A549 (cell line): ENCODE results near the gene B3GLCT. TPM values are rescaled to one million over a fixed set of nuclear protein-coding genes. Genes with fewer than 3 reads are reported as not detected.

Experiments
- ATAC-seq, 2 experiments: fragments of 200-7000 bp in 1 of 2; fragments of >200 bp in 1 of 2; cut with Nextera tagmentation in 1 of 2; cut with Tn5 transposase in 1 of 2; 3 replicates each; pipeline versions ENCODE4 v1.8.0 to v1.9.1; 2018 to 2020; ENCODE audit warnings: mild to moderate bottlenecking in 1 of 2, moderate library complexity in 1 of 2
- CTCF ChIA-PET: fragments of 300-600 bp; sonication (Branson Sonifier 250); formaldehyde crosslinking; extraction: SDS; loops from one replicate; lab custom pipeline; 2021; ENCODE audit warnings: antibody characterized with exemption, inconsistent platforms; lab: Yijun Ruan, JAX
- POLR2A ChIA-PET: fragments of 350-600 bp; formaldehyde crosslinking; extraction: SDS; loops from one replicate; lab custom pipeline; 2021; ENCODE audit warnings: antibody characterized with exemption, inconsistent platforms; lab: Yijun Ruan, JAX
- DNase-seq, 2 experiments: peaks; one replicate each; pipeline versions ENCODE4 v3.0.0 to v3.0.0-alpha.2; 2011 to 2016; ENCODE audit warnings: low read depth in 1 of 2, low spot score in 1 of 2
- FAIRE-seq: peaks from 2 replicates; lab custom pipeline; 2011; peaks lifted over from hg19 to GRCh38; lab: Jason Lieb, UNC
- H3K27ac ChIP-seq, 2 experiments: fragments of >200 bp; sonication (Bioruptor Twin); formaldehyde crosslinking; 3 replicates each; pipeline ENCODE4 v1.5.1; 2016 to 2017
- H3K4me1 ChIP-seq: fragments of >200 bp; sonication (Bioruptor Twin); formaldehyde crosslinking; 3 replicates; pipeline ENCODE4 v1.6.1; 2016
- H3K4me2 ChIP-seq: fragments of >200 bp; sonication (Bioruptor Twin); formaldehyde crosslinking; 3 replicates; pipeline ENCODE4 v1.6.1; 2016
- H3K4me3 ChIP-seq: fragments of >200 bp; sonication (Bioruptor Twin); formaldehyde crosslinking; 3 replicates; pipeline ENCODE4 v1.5.1; 2016
- H3K9me3 ChIP-seq: fragments of >200 bp; sonication (Bioruptor Twin); formaldehyde crosslinking; 3 replicates; pipeline ENCODE4 v1.6.1; 2016
- ATOH8 ChIP-seq: fragments of 250-450 bp; sonication (Bioruptor Pico); IDR thresholded peaks from 2 replicates; pipeline ENCODE4 v1.5.0; 2020; ENCODE audit warnings: low read depth, mild to moderate bottlenecking, moderate library complexity
- BCL3 ChIP-seq: fragments of >200 bp; sonication (Bioruptor Twin); formaldehyde crosslinking; IDR thresholded peaks from 3 replicates; pipeline ENCODE4 v1.6.1; 2016
- BHLHE40 ChIP-seq: IDR thresholded peaks from 2 replicates; pipeline ENCODE4 v1.6.1; 2012; ENCODE audit warnings: low read depth, low read length, inconsistent platforms
- CBX2 ChIP-seq: fragments of 200-600 bp; sonication (generic); IDR thresholded peaks from 2 replicates; pipeline ENCODE4 v1.6.1; 2016; ENCODE audit warnings: low read depth, mild to moderate bottlenecking, borderline replicate concordance
- CEBPB ChIP-seq, 2 experiments: fragments of >200 bp in 1 of 2; sonication (Bioruptor Twin) in 1 of 2; formaldehyde crosslinking in 1 of 2; IDR thresholded peaks; 2 replicates each; pipeline ENCODE4 v1.6.1; 2012 to 2016
- CHD2 ChIP-seq: fragments of 150-350 bp; IDR thresholded peaks from 2 replicates; pipeline ENCODE4 v1.6.1; 2014; ENCODE audit warnings: low read length; ENCODE audit not compliant: partially characterized antibody
- FOSB ChIP-seq: fragments of 250-450 bp; sonication (Bioruptor Pico); IDR thresholded peaks from 2 replicates; pipeline ENCODE4 v1.5.0; 2020; ENCODE audit warnings: mild to moderate bottlenecking, moderate library complexity
- FOSL2 ChIP-seq, 2 experiments: fragments of 450-650 bp in 1 of 2; fragments of >200 bp in 1 of 2; sonication (Bioruptor Twin) in 1 of 2; formaldehyde crosslinking; IDR thresholded peaks; 2 replicates each; pipeline versions ENCODE4 v1.5.0 to v1.6.1; 2016 to 2020; ENCODE audit warnings: mild to moderate bottlenecking in 1 of 2, moderate library complexity in 1 of 2
- FOXS1 ChIP-seq: fragments of 250-450 bp; sonication (Bioruptor Pico); IDR thresholded peaks from 2 replicates; pipeline ENCODE4 v1.5.0; 2020; ENCODE audit warnings: mild to moderate bottlenecking, moderate library complexity
- HES2 ChIP-seq: fragments of >200 bp; sonication (Bioruptor Twin); formaldehyde crosslinking; IDR thresholded peaks from 2 replicates; pipeline ENCODE4 v1.6.1; 2016
- HEYL ChIP-seq: fragments of 250-450 bp; sonication (Bioruptor Pico); IDR thresholded peaks from 2 replicates; pipeline ENCODE4 v1.8.0; 2021; ENCODE audit warnings: mild to moderate bottlenecking, moderate library complexity
- JUN ChIP-seq, 2 experiments: fragments of >200 bp; sonication (Bioruptor Twin); formaldehyde crosslinking; IDR thresholded peaks; 2 replicates in 1 of 2; 3 replicates in 1 of 2; pipeline ENCODE4 v1.6.1; 2016 to 2017
- JUNB ChIP-seq: fragments of >200 bp; sonication (Bioruptor Twin); formaldehyde crosslinking; IDR thresholded peaks from 2 replicates; pipeline ENCODE4 v1.6.1; 2016
- KDM5A ChIP-seq: fragments of 200-600 bp; sonication (generic); IDR thresholded peaks from 2 replicates; pipeline ENCODE4 v1.6.1; 2016; ENCODE audit warnings: antibody characterized with exemption, mild to moderate bottlenecking
- MYC ChIP-seq: IDR thresholded peaks from 2 replicates; pipeline ENCODE4 v1.6.1; 2012; ENCODE audit warnings: mild to moderate bottlenecking, inconsistent platforms, low read length, improper control_type of control experiment, borderline replicate concordance
- PHF8 ChIP-seq: fragments of 200-600 bp; sonication (generic); IDR thresholded peaks from 2 replicates; pipeline ENCODE4 v1.6.1; 2016; ENCODE audit warnings: low read depth, mild to moderate bottlenecking, antibody characterized with exemption, moderate library complexity, borderline replicate concordance
- POLR2A ChIP-seq: IDR thresholded peaks from 2 replicates; pipeline ENCODE4 v1.6.1; 2012; ENCODE audit warnings: mild to moderate bottlenecking, low read length
- POLR2AphosphoS2 ChIP-seq: conservative IDR thresholded peaks from 2 replicates; pipeline ENCODE4 v1.6.1; 2012; ENCODE audit warnings: low read length, improper control_type of control experiment, inconsistent platforms
- RAD21 ChIP-seq, 2 experiments: fragments of >200 bp in 1 of 2; sonication (Bioruptor Twin) in 1 of 2; formaldehyde crosslinking in 1 of 2; IDR thresholded peaks in 1 of 2; conservative IDR thresholded peaks in 1 of 2; 2 replicates in 1 of 2; 3 replicates in 1 of 2; pipeline ENCODE4 v1.6.1; 2012 to 2018; ENCODE audit warnings: inconsistent platforms in 1 of 2
- RARB ChIP-seq: fragments of 250-450 bp; sonication (Bioruptor Pico); IDR thresholded peaks from 2 replicates; pipeline ENCODE4 v1.8.0; 2021; ENCODE audit warnings: mild to moderate bottlenecking, moderate library complexity
- RCOR1 ChIP-seq: fragments of 150-350 bp; IDR thresholded peaks from 2 replicates; pipeline ENCODE4 v1.6.1; 2014; ENCODE audit warnings: antibody characterized with exemption, low read length, low read depth
- RNF2 ChIP-seq: fragments of 200-600 bp; sonication (generic); IDR thresholded peaks from 2 replicates; pipeline ENCODE4 v1.6.1; 2016; ENCODE audit warnings: low read depth, mild to moderate bottlenecking, antibody characterized with exemption, moderate library complexity, borderline replicate concordance
- SREBF2 ChIP-seq: fragments of 450-650 bp; IDR thresholded peaks from 2 replicates; pipeline ENCODE4 v1.6.1; 2014; ENCODE audit warnings: mild to moderate bottlenecking, moderate library complexity
- TFCP2L1 ChIP-seq: fragments of 250-450 bp; sonication (Bioruptor Pico); IDR thresholded peaks from 2 replicates; pipeline ENCODE4 v1.5.0; 2021; ENCODE audit warnings: mild to moderate bottlenecking
- WGBS: methylation state at CpG from one replicate; pipeline ENCODE4 v1.1.6; 2017; ENCODE audit errors: missing lambda C conversion rate; 5-methylcytosine and 5-hydroxymethylcytosine counted together
- polyA plus RNA-seq, 4 experiments: library from polyadenylated mRNA; depleted of rRNA in 3 of 4; stranded (reverse); fragments of >200 nt; fragmentation: RNase III in 1 of 4; extraction: RNeasy Plus Mini Kit Qiagen cat#74134 plus additional on column Dnase treatment in 1 of 4; gene quantifications; 2 replicates in 3 of 4; 3 replicates in 1 of 4; pipeline ENCODE4 v1.2.3, GENCODE V29; 2011 to 2017
- TF ChIP-seq, protein P1 (sequence below): fragments of 450-650 bp; IDR thresholded peaks from 2 replicates; pipeline ENCODE4 v1.6.1; 2014; ENCODE audit warnings: antibody characterized with exemption
- TF ChIP-seq, protein P2 (sequence below): IDR thresholded peaks from 2 replicates; pipeline ENCODE4 v1.6.1; 2012
- TF ChIP-seq, protein P3 (sequence below): fragments of 150-350 bp; IDR thresholded peaks from 2 replicates; pipeline ENCODE4 v1.6.1; 2014; ENCODE audit warnings: low read depth, mild to moderate bottlenecking, low read length

Gene B3GLCT
- polyA plus RNA-seq, 2 of the 4 experiments (the other 2 are of a cell fraction): 4.5 to 6.6 TPM

GRCh38 chr13:31225998-31226675 lies 26.4 kb downstream of the B3GLCT start:
- H3K4me3 ChIP-seq: no peak overlapping the region
- no peak for DNase-seq
- H3K9me3 ChIP-seq: no peaks in the 10 kb centered on the region
- no peak overlapping the region for H3K27ac ChIP-seq
- H3K4me1 ChIP-seq: no peaks in the 10 kb centered on the region
- POLR2A ChIA-PET: no interaction called here
- TF ChIP-seq PHF8 (no peak), JUNB (no peak), FOXS1 (no peak), HEYL (CRISPR knock-in tag) (no peak), POLR2AphosphoS2 (no peak)
- TF ChIP-seq, protein P1, sequence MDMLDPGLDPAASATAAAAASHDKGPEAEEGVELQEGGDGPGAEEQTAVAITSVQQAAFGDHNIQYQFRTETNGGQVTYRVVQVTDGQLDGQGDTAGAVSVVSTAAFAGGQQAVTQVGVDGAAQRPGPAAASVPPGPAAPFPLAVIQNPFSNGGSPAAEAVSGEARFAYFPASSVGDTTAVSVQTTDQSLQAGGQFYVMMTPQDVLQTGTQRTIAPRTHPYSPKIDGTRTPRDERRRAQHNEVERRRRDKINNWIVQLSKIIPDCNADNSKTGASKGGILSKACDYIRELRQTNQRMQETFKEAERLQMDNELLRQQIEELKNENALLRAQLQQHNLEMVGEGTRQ: no peak
- TF ChIP-seq, protein P2, sequence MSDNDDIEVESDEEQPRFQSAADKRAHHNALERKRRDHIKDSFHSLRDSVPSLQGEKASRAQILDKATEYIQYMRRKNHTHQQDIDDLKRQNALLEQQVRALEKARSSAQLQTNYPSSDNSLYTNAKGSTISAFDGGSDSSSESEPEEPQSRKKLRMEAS: no peak
- no peak overlapping the region for H3K4me2 ChIP-seq
- WGBS: 89% methylated on average over 9 of the region's 9 CpGs
- no peak for FAIRE-seq
- ATAC-seq: no peak
- CTCF ChIA-PET: interaction anchor here (0.9 to 5.9 kb wide), 3 partner anchors 11 to 198 kb away, joined by 4 to 28 read pairs (median 5); partner anchors contain the start of gene B3GLCT

DNA sequence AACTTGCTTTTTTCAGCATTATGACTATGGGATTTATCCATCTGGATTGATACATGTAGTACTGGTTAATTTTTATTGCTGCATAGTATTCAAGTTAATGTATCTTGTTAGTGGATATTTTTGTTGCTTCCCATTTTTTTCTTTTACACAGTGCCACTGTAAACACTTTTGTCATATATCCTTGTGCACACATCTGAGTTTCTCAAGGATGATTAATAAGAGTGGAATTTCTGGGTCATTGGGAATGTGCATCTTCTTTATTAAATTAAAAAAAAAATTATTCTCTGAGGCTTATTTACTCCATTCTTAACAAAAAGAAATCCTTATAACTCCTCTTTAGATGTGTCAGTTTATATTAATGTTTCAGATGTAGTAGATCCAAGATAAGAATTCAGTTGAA lies 27.3 kb downstream of the B3GLCT start:
- no peak for ATAC-seq
- ChIA-PET POLR2A (no interaction called here), CTCF (interaction anchor here (0.9 to 5.9 kb wide), 3 partner anchors 10 to 197 kb away, joined by 4 to 28 read pairs (median 5); partner anchors contain the start of gene B3GLCT)
- DNase-seq: no peak
- H3K27ac ChIP-seq: no peak overlapping the region
- H3K9me3 ChIP-seq: no peaks in the 10 kb centered on the region
- no peak for TF ChIP-seq FOSB (CRISPR knock-in tag)
- TF ChIP-seq RNF2: no peak
- no peak for TF ChIP-seq PHF8
- TF ChIP-seq RCOR1: no peak
- no peak for TF ChIP-seq RAD21 (conservative IDR thresholded peaks at IDR 0.05 in 1 of 2, IDR thresholded peaks at IDR 0.05 in 1 of 2)
- H3K4me3 ChIP-seq: no peak overlapping the region
- no peak overlapping the region for H3K4me2 ChIP-seq
- H3K4me1 ChIP-seq: no peaks in the 10 kb centered on the region
- no peak for FAIRE-seq

DNA sequence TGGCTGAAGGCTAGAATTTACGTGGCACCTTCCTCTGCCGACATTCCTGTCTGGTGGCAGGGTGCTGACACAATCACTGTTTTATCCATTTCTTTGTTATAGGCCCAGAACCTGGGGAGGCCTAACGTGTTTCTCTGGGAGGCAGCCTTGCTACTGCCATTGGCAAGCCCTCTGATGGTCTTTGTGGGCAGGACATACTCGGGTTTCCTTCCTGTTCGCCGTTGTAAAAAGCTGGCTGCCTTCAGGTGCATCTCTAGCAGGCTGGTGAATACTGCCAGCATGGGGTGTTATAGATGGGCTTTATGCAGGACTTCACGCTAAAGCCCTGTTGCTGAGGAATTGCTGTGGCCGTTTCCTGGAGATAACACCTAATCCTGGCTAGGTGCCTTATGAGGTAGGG lies 28.1 kb downstream of the B3GLCT start:
- DNase-seq (no peak), FAIRE-seq (no peak), ATAC-seq (no peak)
- ChIA-PET CTCF (interaction anchor here (0.7 to 5.9 kb wide), 2 partner anchors 9 to 12 kb away, joined by 3 to 28 read pairs; no protein-coding TSS in a partner anchor), POLR2A (no interaction called here)
- no peak overlapping the region for H3K4me3 ChIP-seq
- H3K4me2 ChIP-seq: no peak overlapping the region
- H3K9me3 ChIP-seq: no peaks in the 10 kb centered on the region
- no peaks in the 10 kb centered on the region for H3K4me1 ChIP-seq
- TF ChIP-seq CHD2 (no peak), ATOH8 (CRISPR knock-in tag) (no peak), JUN (IDR thresholded peaks at IDR 0.05) (no peak), HES2 (no peak), TFCP2L1 (CRISPR knock-in tag) (no peak), RARB (no peak), FOSL2 (IDR thresholded peaks at IDR 0.05) (no peak), FOSL2 (CRISPR knock-in tag; IDR thresholded peaks at IDR 0.05) (no peak), BHLHE40 (no peak), MYC (no peak), KDM5A (no peak), CBX2 (no peak), FOSB (CRISPR knock-in tag) (no peak), POLR2A (no peak), SREBF2 (no peak), BCL3 (no peak), RCOR1 (no peak), CEBPB (IDR thresholded peaks at IDR 0.05) (no peak)
- TF ChIP-seq, protein P3, sequence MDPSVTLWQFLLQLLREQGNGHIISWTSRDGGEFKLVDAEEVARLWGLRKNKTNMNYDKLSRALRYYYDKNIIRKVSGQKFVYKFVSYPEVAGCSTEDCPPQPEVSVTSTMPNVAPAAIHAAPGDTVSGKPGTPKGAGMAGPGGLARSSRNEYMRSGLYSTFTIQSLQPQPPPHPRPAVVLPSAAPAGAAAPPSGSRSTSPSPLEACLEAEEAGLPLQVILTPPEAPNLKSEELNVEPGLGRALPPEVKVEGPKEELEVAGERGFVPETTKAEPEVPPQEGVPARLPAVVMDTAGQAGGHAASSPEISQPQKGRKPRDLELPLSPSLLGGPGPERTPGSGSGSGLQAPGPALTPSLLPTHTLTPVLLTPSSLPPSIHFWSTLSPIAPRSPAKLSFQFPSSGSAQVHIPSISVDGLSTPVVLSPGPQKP: no peak
- TF ChIP-seq, protein P2: no peak
- TF ChIP-seq, protein P1: no peak
- H3K27ac ChIP-seq: no peak overlapping the region
- WGBS: 88% methylated on average over 8 of the region's 8 CpGs
